ENCODE measurements around the gene SPRY4. TPM values are rescaled to one million over a fixed set of nuclear protein-coding genes. Genes with fewer than 3 reads are reported as not detected.

Gene SPRY4
- polyA plus RNA-seq, 1 donor from 2014 or later: not detected

- H3K27me3 Mint-ChIP-seq: peaks cover 63% of the 10 kb centered on the region
- peak overlapping the region in 1 of 3 donors; percentile 84 for H3K27ac Mint-ChIP-seq
- peaks cover 8 to 11% (median 9%) of the 10 kb centered on the region in 3 donors for H3K4me1 Mint-ChIP-seq
- H3K36me3 Mint-ChIP-seq: no peaks in the 10 kb centered on the region
- no peaks in the 10 kb centered on the region for H3K9me3 Mint-ChIP-seq
- peak overlapping the region; percentile 76 to 95 (median 88) for H3K4me3 Mint-ChIP-seq
Measured at GRCh38 chr5:142324136-142324870, 518 bp downstream of the SPRY4 start.

DNA sequence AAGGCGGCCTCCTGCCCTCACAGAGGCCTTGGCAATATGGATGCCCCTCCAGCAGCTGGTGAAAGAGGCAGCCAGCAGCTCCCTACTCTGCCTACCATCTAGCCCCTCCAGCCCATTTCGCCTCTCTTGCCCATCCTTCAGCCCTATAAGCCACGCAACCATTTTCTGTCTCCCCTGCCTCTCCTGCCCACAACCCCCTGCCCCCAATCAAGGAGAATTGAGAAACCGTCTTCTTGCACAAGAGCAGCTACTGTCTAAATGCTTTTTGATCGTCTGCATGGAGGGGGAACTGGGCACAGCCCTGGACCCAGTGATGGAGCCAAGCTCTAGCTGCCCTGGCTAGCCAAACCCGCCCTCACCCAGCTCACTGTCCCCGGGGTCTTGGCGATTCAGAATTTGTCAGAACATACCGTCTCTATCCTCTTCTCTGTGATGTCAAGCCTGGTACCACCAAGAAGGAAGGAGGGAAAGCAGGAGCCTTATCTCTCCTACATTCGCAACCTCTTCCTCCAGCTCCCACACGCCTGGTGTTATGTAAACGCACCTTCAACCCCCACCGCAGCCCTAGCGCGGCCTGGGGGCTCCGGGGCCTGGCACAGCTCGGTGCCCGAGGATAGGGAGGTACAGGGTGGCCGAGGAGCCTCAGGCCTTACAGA lies 1.2 kb downstream of the SPRY4 start:
- no peak overlapping the region for H3K27ac Mint-ChIP-seq
- no peaks in the 10 kb centered on the region for H3K36me3 Mint-ChIP-seq
- peak overlapping the region; percentile 14 to 95 (median 64) for H3K4me3 Mint-ChIP-seq
- no peaks in the 10 kb centered on the region for H3K9me3 Mint-ChIP-seq
- H3K27me3 Mint-ChIP-seq: peaks cover 68% of the 10 kb centered on the region
- H3K4me1 Mint-ChIP-seq: peaks cover 8 to 11% (median 9%) of the 10 kb centered on the region in 3 donors

- Mint-ChIP-seq H3K4me1 (peaks cover 8 to 11% (median 9%) of the 10 kb centered on the region in 3 donors), H3K27ac (no peak overlapping the region), H3K27me3 (peaks cover 66% of the 10 kb centered on the region), H3K36me3 (no peaks in the 10 kb centered on the region), H3K4me3 (peak overlapping the region in 1 of 4 donors; percentile 14), H3K9me3 (no peaks in the 10 kb centered on the region)
Measured at GRCh38 chr5:142322747-142323479, 1.9 kb downstream of the SPRY4 start.

DNA sequence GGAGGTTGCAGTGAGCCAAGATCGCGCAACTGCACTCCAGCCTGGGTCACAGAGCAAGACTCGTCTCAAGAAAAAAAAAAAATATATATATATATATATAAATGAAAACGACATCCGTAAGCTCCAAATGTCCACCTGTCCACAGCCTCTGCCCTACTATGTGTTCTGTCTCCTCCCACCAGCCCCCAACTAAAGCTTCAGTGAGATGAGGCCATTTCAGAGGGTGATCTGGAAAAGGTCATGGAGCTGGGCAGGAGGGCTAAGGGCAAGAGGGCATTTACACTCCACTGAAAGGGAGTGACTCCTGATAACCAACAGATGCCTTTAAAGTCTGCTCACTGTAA lies 2.4 kb downstream of the SPRY4 start:
- Mint-ChIP-seq H3K4me1 (peaks cover 6 to 11% (median 9%) of the 10 kb centered on the region in 3 donors), H3K27ac (no peak overlapping the region), H3K4me3 (no peak overlapping the region), H3K36me3 (no peaks in the 10 kb centered on the region), H3K27me3 (peaks cover 63% of the 10 kb centered on the region), H3K9me3 (no peaks in the 10 kb centered on the region)

DNA sequence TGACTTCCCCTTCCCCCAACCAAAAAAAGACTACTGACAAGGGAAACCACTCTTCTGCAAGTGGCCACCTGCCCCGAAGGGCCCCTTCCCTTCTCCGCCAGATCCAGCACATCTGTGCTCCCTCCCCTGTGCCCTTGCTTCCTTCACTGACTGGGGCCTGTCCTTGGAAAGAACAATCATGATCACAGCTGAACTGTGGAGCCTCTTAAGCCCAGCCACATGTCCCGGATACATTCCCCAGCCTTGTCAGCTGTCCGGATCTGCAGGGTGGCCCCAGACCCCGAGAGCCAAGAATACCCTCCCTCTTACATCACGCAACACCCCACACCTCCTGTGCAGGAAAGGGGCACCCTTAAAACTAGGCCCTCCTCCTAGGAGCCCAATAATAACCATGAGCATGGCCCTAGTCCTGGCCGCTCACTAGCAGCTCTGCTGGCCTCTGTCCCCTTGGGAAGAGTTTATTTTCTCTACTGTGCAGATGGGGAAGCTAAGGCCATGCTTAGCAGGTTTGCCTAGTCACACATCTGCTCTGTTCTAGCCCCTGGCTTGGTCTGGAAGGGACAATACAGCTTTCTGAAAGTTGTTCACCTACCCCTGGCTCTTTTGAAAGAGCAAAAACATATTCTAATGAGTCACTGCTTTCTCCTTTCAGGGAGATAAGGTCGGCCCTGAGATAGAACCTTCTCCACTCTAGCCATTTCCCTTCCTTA lies 3.8 kb downstream of the SPRY4 start:
- no peaks in the 10 kb centered on the region for H3K9me3 Mint-ChIP-seq
- no peak overlapping the region for H3K4me3 Mint-ChIP-seq
- no peak overlapping the region for H3K27ac Mint-ChIP-seq
- H3K27me3 Mint-ChIP-seq: peaks cover 62% of the 10 kb centered on the region
- no peaks in the 10 kb centered on the region for H3K36me3 Mint-ChIP-seq
- peaks cover 4 to 15% (median 11%) of the 10 kb centered on the region in 3 donors for H3K4me1 Mint-ChIP-seq

GRCh38 chr5:142320430-142320738 lies 4.4 kb downstream of the SPRY4 start:
- H3K9me3 Mint-ChIP-seq: no peaks in the 10 kb centered on the region
- H3K27ac Mint-ChIP-seq: no peak overlapping the region
- H3K36me3 Mint-ChIP-seq: no peaks in the 10 kb centered on the region
- H3K27me3 Mint-ChIP-seq: peaks cover 60% of the 10 kb centered on the region
- peak overlapping the region in 1 of 4 donors; percentile 78 for H3K4me3 Mint-ChIP-seq
- H3K4me1 Mint-ChIP-seq: peaks cover 4 to 17% (median 12%) of the 10 kb centered on the region in 3 donors

GRCh38 chr5:142319560-142320429 lies 5.0 kb downstream of the SPRY4 start:
- Mint-ChIP-seq H3K27ac (no peak overlapping the region), H3K9me3 (no peaks in the 10 kb centered on the region), H3K36me3 (no peaks in the 10 kb centered on the region), H3K4me3 (no peak overlapping the region), H3K4me1 (peaks cover 2 to 14% (median 10%) of the 10 kb centered on the region in 3 donors), H3K27me3 (peaks cover 60% of the 10 kb centered on the region)

GRCh38 chr5:142319105-142319504 lies 5.7 kb downstream of the SPRY4 start:
- no peaks in the 10 kb centered on the region for H3K36me3 Mint-ChIP-seq
- H3K27me3 Mint-ChIP-seq: peaks cover 56% of the 10 kb centered on the region
- no peaks in the 10 kb centered on the region for H3K9me3 Mint-ChIP-seq
- peaks cover 1 to 10% (median 8%) of the 10 kb centered on the region in 3 donors for H3K4me1 Mint-ChIP-seq
- H3K4me3 Mint-ChIP-seq: peak overlapping the region in 1 of 4 donors; percentile 3
- no peak overlapping the region for H3K27ac Mint-ChIP-seq

DNA sequence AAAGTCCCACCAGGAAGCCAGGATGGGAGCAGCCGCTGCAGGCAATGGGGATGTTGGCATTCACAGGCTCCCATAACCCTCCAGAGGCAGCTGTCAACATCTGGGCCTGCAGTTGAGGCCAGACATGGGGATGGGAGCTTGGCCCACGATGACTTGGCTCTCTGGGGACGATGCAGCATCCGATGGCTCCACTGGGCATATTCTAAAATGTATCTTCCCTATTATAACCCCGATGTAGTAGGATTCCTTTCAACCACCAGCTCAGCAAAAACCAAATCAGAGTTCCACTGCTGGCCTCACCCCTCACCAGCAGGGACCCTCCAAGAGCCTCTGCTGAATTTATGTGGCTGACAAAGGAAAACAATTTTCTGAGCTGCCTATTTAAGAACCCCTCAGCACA lies 7.1 kb downstream of the SPRY4 start:
- H3K4me1 Mint-ChIP-seq: peaks cover 2 to 6% (median 5%) of the 10 kb centered on the region in 3 donors
- H3K27me3 Mint-ChIP-seq: peaks cover 49% of the 10 kb centered on the region

GRCh38 chr5:142317173-142317572 lies 7.6 kb downstream of the SPRY4 start:
- Mint-ChIP-seq H3K27me3 (peaks cover 46% of the 10 kb centered on the region), H3K4me1 (peaks cover 2 to 9% (median 5%) of the 10 kb centered on the region in 3 donors), H3K36me3 (no peaks in the 10 kb centered on the region), H3K27ac (no peak overlapping the region), H3K4me3 (no peak overlapping the region), H3K9me3 (no peaks in the 10 kb centered on the region)

More for the DNA sequence above, 7.1 kb downstream of the SPRY4 start:
- H3K27ac Mint-ChIP-seq: no peak overlapping the region
- no peaks in the 10 kb centered on the region for H3K9me3 Mint-ChIP-seq
- no peaks in the 10 kb centered on the region for H3K36me3 Mint-ChIP-seq
- no peak overlapping the region for H3K4me3 Mint-ChIP-seq

GRCh38 chr5:142316681-142317080 lies 8.1 kb downstream of the SPRY4 start:
- Mint-ChIP-seq H3K4me3 (no peak overlapping the region), H3K9me3 (no peaks in the 10 kb centered on the region), H3K27me3 (peaks cover 44% of the 10 kb centered on the region), H3K4me1 (peaks cover 2 to 9% (median 5%) of the 10 kb centered on the region in 3 donors), H3K36me3 (no peaks in the 10 kb centered on the region), H3K27ac (no peak overlapping the region)

DNA sequence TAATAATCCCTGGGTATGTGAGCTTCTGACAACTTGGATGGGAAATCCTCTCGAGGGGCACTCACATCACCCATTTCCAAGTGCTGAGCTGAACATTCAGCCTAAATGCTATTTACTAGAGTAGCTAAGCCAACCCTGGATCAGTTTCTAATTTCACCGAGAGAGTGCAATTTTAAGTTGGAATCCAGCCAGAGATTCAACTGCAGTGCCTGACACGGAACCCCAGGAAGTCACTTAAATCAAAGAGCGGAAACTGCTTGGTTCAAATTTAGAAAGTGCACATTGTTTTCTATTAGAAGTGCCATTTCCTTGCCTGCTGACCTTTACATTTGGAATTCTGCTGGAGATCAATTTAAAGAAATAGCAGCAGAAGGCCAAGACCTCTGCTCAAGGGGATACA lies 8.8 kb downstream of the SPRY4 start:
- H3K27me3 Mint-ChIP-seq: peaks cover 44% of the 10 kb centered on the region
- H3K4me3 Mint-ChIP-seq: peak overlapping the region in 1 of 4 donors; percentile 43
- no peaks in the 10 kb centered on the region for H3K9me3 Mint-ChIP-seq
- H3K36me3 Mint-ChIP-seq: no peaks in the 10 kb centered on the region
- H3K27ac Mint-ChIP-seq: no peak overlapping the region
- peaks cover 2 to 9% (median 5%) of the 10 kb centered on the region in 3 donors for H3K4me1 Mint-ChIP-seq

DNA sequence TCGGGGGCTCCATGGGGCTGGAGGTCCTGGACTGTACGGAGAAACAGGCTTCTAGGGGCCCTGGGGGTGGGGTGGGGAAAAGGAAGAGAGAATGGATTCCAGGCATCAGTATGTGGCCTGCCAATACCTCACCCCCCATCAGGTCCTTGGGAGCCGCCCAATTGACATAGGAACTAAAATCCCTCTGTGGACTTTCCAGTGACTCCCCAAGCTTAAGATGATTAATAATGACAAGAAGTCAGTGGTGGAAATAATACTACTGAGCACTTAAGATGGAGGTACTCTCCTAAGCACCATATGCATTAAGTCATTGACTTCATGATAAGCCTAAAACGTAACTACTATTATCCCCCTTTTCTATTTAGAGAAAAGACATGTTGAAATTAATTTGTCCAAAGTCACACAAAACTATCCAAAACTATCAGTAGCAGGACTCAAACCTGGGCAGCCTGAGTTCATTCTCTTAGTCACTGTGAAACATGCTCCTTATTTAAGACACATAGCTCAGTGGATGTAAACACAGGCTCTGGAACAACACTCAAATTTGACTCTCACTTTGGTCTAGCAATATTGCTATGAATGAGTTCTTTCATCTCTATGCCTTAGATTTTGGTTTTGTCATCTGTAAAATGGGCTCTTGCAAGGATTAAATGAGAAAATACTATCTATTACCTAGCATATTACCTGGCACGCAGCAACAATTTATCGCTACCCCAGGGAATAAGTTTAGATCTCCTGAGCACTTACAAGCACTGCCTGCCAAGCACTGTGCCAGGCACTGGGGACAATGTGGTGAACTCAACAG lies 9.5 kb downstream of the SPRY4 start:
- H3K4me1 Mint-ChIP-seq: peaks cover 2 to 9% (median 5%) of the 10 kb centered on the region in 3 donors
- H3K27ac Mint-ChIP-seq: no peak overlapping the region
- no peak overlapping the region for H3K4me3 Mint-ChIP-seq
- H3K27me3 Mint-ChIP-seq: peaks cover 44% of the 10 kb centered on the region
- H3K9me3 Mint-ChIP-seq: peaks cover 0 to 1% (median 0%) of the 10 kb centered on the region in 3 donors
- no peaks in the 10 kb centered on the region for H3K36me3 Mint-ChIP-seq

Data from IgD-negative memory B cell (primary cell).